SK-N-MC (cell line): ENCODE results near the gene YY1AP1.

Source experiments
- EZH2 ChIP-seq: fragments of 200-600 bp; sonication (generic); IDR thresholded peaks from one replicate; pipeline ENCODE4 v1.6.1; 2017; ENCODE audit warnings: antibody characterized with exemption
- FOXP2 ChIP-seq: optimal IDR thresholded peaks from 2 replicates; pipeline ENCODE3; 2011; ENCODE audit warnings: mild to moderate bottlenecking, moderate library complexity; ENCODE audit not compliant: insufficient read depth; ENCODE audit errors: extremely low read length, control extremely low read depth
- POLR2AphosphoS5 ChIP-seq: IDR thresholded peaks from 2 replicates; pipeline ENCODE4 v1.6.1; 2012; ENCODE audit warnings: mild to moderate bottlenecking, low read depth, low read length, borderline replicate concordance

GRCh38 chr1:155725142-155725541 lies 36.6 kb upstream of the YY1AP1 start:
- TF ChIP-seq EZH2, result no peak
- TF ChIP-seq POLR2AphosphoS5, result no peak
- TF ChIP-seq FOXP2, result no peak
